OCI-LY7 (cell line): ENCODE data around the gene C10orf71. TPM values are rescaled to one million over a fixed set of nuclear protein-coding genes. Genes with fewer than 3 reads are reported as not detected.

Experiments used
- BruUV-seq: library from RNA; stranded (reverse); fragments of 400-500 nt; replicated peaks from 2 replicates; lab custom pipeline; 2021; lab: Mats Ljungman, UMichigan
- CTCF ChIA-PET: fragments of 300-600 bp; sonication (Branson Sonifier 250); formaldehyde crosslinking; loops from one replicate; lab custom pipeline; 2022; ENCODE audit warnings: antibody characterized with exemption; ENCODE audit not compliant: unreplicated experiment; lab: Charles Lee
- POLR2A ChIA-PET: fragments of 300-600 bp; sonication (Branson Sonifier 250); formaldehyde crosslinking; loops from one replicate; lab custom pipeline; 2022; ENCODE audit warnings: antibody characterized with exemption; lab: Charles Lee
- DNase-seq: peaks from one replicate; pipeline ENCODE4 v3.0.0-alpha.2; 2015; ENCODE audit warnings: low spot score
- H2AFZ ChIP-seq: fragments of 200-600 bp; sonication (generic), shearing (Covaris generic); 2 replicates; pipeline ENCODE4 v1.6.1; 2014; ENCODE audit warnings: mild to moderate bottlenecking, antibody characterized with exemption, low read length, moderate library complexity
- H3K27ac ChIP-seq: fragments of 200-600 bp; sonication (generic); 2 replicates; pipeline ENCODE4 v1.5.1; 2014; ENCODE audit warnings: mixed run types, low read depth, mild to moderate bottlenecking, moderate library complexity, low read length, inconsistent platforms; ENCODE audit not compliant: poor library complexity, severe bottlenecking
- H3K36me3 ChIP-seq: fragments of 200-600 bp; sonication (generic); 2 replicates; pipeline ENCODE4 v1.6.1; 2014; ENCODE audit warnings: mild to moderate bottlenecking, antibody characterized with exemption, low read length, moderate library complexity, mixed read lengths; ENCODE audit not compliant: insufficient read depth
- H3K4me1 ChIP-seq: fragments of 200-600 bp; sonication (generic); 2 replicates; pipeline ENCODE4 v1.5.1; 2014; ENCODE audit warnings: mild to moderate bottlenecking, low read length; ENCODE audit not compliant: insufficient read depth, poor library complexity, severe bottlenecking
- H3K4me2 ChIP-seq: fragments of 200-600 bp; sonication (generic); 2 replicates; pipeline ENCODE4 v1.6.1; 2014; ENCODE audit warnings: mild to moderate bottlenecking, low read length
- H3K4me3 ChIP-seq: fragments of 200-600 bp; sonication (generic); 2 replicates; pipeline ENCODE4 v1.5.1; 2014; ENCODE audit warnings: mild to moderate bottlenecking, low read depth, low read length; ENCODE audit not compliant: poor library complexity, severe bottlenecking
- H3K79me2 ChIP-seq: fragments of 200-600 bp; sonication (generic); 2 replicates; pipeline ENCODE4 v1.6.1; 2016; ENCODE audit warnings: low read depth, mild to moderate bottlenecking, low read length, moderate library complexity, mixed read lengths; ENCODE audit not compliant: insufficient read depth
- H3K9me2 ChIP-seq: fragments of 200-600 bp; sonication (generic); 2 replicates; pipeline ENCODE4 v1.6.1; 2016; ENCODE audit warnings: mild to moderate bottlenecking, low read length, mixed read lengths; ENCODE audit not compliant: insufficient read depth
- H3K9me3 ChIP-seq: fragments of 200-600 bp; sonication (generic); 2 replicates; pipeline ENCODE4 v1.6.1; 2014; ENCODE audit warnings: mild to moderate bottlenecking, mixed run types, low read length, mixed read lengths
- H4K20me1 ChIP-seq: fragments of 200-600 bp; sonication (generic); 2 replicates; pipeline ENCODE4 v1.6.1; 2014; ENCODE audit warnings: mild to moderate bottlenecking, antibody characterized with exemption, low read length, moderate library complexity, mixed read lengths; ENCODE audit not compliant: insufficient read depth
- CTCF ChIP-seq: fragments of 200-600 bp; sonication (generic); conservative IDR thresholded peaks from 2 replicates; pipeline ENCODE4 v1.5.1; 2014; ENCODE audit warnings: mild to moderate bottlenecking, antibody characterized with exemption, low read length, moderate library complexity, mixed read lengths
- EZH2phosphoT487 ChIP-seq: fragments of 200-600 bp; sonication (generic); IDR thresholded peaks from 2 replicates; pipeline ENCODE4 v1.6.1; 2018; ENCODE audit warnings: low read depth, borderline replicate concordance, mild to moderate bottlenecking, mixed run types, antibody characterized with exemption, low read length, moderate library complexity, mixed read lengths
- intact Hi-C: fragments of 100-400 bp; cut with micrococcal nuclease; formaldehyde crosslinking; loops from one replicate; pipeline ENCODE4 v1.10.0; 2022; ENCODE audit not compliant: unreplicated experiment
- total RNA-seq, 2 experiments: library from RNA; depleted of rRNA in 1 of 2; stranded (reverse); fragments of >200 nt in 1 of 2; shearing (Covaris generic) in 1 of 2; gene quantifications; 2 replicates each; pipeline ENCODE4 v1.2.3, GENCODE V29; 2014 to 2022

The C10orf71 gene
- total RNA-seq, 2 experiments from 2014 or later, result 0.06 to 0.08 TPM

- DNase-seq, result peak; percentile 18
- POLR2A ChIA-PET, result interaction anchor here (0.8 to 1.2 kb wide), 2 partner anchors 9 to 19 kb away, joined by 4 read pairs; no protein-coding TSS in a partner anchor
- H3K9me2 ChIP-seq, result no peaks in the 10 kb centered on the region
- BruUV-seq, result no TSS peak
- no peak overlapping the region for H3K4me2 ChIP-seq
- CTCF ChIA-PET, result no interaction called here
- H4K20me1 ChIP-seq, result no peaks in the 10 kb centered on the region
- H3K36me3 ChIP-seq, result no peaks in the 10 kb centered on the region
- no peaks in the 10 kb centered on the region for H3K79me2 ChIP-seq
- no peaks in the 10 kb centered on the region for H3K4me1 ChIP-seq
- H3K9me3 ChIP-seq, result no peaks in the 10 kb centered on the region
- no peak for TF ChIP-seq EZH2phosphoT487
- no peak for TF ChIP-seq CTCF
- intact Hi-C loops, result no loop called here
- no peak overlapping the region for H2AFZ ChIP-seq
- no peak overlapping the region for H3K27ac ChIP-seq
- H3K4me3 ChIP-seq, result no peak overlapping the region
These were observed 63.8 kb downstream of the C10orf71 start for GRCh38 chr10:49362596-49363260.

- intact Hi-C loops, result no loop called here
- BruUV-seq, result no TSS peak
- no peak for TF ChIP-seq EZH2phosphoT487
- no peak for TF ChIP-seq CTCF
These were observed 64.5 kb downstream of the C10orf71 start for GRCh38 chr10:49363309-49364031.

More at GRCh38 chr10:49363309-49364031, 64.5 kb downstream of the C10orf71 start:
- H4K20me1 ChIP-seq, result no peaks in the 10 kb centered on the region
- no peak overlapping the region for H3K27ac ChIP-seq
- H3K4me1 ChIP-seq, result no peaks in the 10 kb centered on the region
- H3K9me3 ChIP-seq, result no peaks in the 10 kb centered on the region
- CTCF ChIA-PET, result no interaction called here
- H3K36me3 ChIP-seq, result no peaks in the 10 kb centered on the region
- POLR2A ChIA-PET, result interaction anchor here (1.2 kb wide), 1 partner anchor 9 kb away, joined by 4 read pairs; no protein-coding TSS in a partner anchor
- H3K79me2 ChIP-seq, result no peaks in the 10 kb centered on the region
- H3K4me3 ChIP-seq, result no peak overlapping the region
- H2AFZ ChIP-seq, result no peak overlapping the region
- H3K4me2 ChIP-seq, result no peak overlapping the region
- no peak for DNase-seq
- no peaks in the 10 kb centered on the region for H3K9me2 ChIP-seq
